Measurements from ENCODE around the gene RERE. TPM values are rescaled to one million over a fixed set of nuclear protein-coding genes. Genes with fewer than 3 reads are reported as not detected.

Gene RERE
- total and polyA plus RNA-seq, 11 donors: 53.5 to 236 (median 121) TPM

DNA sequence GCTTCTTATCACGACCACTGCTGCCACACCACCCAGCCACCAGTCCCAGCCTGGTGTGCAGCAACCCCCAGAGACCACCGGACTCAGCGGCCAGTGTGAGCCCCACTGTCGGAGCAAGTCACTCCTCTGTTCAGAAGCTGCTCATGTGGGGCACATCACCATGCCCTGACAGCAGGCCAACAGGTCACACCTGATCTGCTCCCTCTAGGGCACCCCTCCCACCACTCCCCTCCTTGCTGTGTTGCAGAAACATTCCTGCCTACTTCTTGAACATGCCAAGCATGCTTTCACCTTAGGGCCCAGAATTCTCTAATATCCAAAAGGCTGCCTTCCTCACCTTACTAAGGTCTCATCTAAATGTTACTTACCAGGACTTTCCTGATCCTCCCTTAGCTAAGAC, 353.1 kb downstream of the RERE start:
- Histone ChIP-seq H3K4me3 (no peak overlapping the region), H3K27ac (peak overlapping the region in 11 of 12 donors; percentile 68 to 89 (median 80)), H3K27me3 (no peaks in the 10 kb centered on the region), H3K4me1 (peaks cover 4 to 59% (median 40%) of the 10 kb centered on the region in 12 donors), H3K36me3 (peaks cover 0 to 12% (median 0%) of the 10 kb centered on the region in 9 donors), H3K9me3 (no peaks in the 10 kb centered on the region)
- intact Hi-C loops (cut with DNase I): loop anchor here in 2 of 10 donors (5.0 to 10.0 kb wide), 2 partner anchors 43 to 60 kb away; no protein-coding TSS in a partner anchor
- ATAC-seq: peak in 2 of 4 donors; percentile 12 to 23
- no peak for DNase-seq
- 70 to 81% (median 77%) methylated on average over 4 of the region's 4 CpGs for WGBS, 4 donors
- TF ChIP-seq, protein P1, sequence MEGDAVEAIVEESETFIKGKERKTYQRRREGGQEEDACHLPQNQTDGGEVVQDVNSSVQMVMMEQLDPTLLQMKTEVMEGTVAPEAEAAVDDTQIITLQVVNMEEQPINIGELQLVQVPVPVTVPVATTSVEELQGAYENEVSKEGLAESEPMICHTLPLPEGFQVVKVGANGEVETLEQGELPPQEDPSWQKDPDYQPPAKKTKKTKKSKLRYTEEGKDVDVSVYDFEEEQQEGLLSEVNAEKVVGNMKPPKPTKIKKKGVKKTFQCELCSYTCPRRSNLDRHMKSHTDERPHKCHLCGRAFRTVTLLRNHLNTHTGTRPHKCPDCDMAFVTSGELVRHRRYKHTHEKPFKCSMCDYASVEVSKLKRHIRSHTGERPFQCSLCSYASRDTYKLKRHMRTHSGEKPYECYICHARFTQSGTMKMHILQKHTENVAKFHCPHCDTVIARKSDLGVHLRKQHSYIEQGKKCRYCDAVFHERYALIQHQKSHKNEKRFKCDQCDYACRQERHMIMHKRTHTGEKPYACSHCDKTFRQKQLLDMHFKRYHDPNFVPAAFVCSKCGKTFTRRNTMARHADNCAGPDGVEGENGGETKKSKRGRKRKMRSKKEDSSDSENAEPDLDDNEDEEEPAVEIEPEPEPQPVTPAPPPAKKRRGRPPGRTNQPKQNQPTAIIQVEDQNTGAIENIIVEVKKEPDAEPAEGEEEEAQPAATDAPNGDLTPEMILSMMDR (IDR thresholded peaks at IDR 0.05): no peak
- TF ChIP-seq POLR2A (IDR thresholded peaks at IDR 0.05): no peak

DNA sequence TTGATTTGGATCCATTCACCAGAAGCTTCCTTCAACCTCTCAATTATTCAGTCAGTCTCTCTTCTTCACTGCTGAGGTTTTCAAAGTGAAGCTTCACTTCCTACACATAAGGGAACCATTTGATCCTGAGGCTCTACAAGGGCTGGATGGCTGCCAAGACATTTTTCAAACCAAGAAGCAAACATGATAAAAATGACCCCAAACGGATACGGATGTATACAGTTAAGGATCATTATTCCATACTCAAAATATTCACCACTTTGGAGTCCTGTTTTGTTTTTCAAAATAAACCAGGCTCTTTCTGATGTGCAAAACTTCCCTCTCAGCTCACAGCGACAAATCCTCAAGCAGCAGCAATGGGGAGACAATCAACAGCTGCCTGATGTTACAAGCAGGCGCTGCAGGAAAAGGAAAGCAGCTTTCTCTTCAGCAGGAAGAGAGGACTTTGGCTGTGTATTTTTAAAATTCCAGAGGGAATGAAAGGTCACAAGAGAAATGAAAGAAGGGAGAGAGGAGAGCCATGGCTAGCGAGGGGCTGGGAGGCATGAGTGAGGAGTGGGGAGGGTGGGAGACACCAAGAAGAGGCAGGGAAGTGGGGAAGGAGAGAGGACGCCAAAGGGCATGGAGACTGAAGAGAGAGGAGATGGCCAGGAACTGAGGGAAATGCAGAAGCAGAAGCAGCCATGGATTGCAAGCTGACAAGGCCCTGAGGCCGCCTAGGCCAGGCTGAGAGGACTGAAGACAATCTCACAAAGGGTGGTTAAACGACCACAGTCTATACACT, 354.1 kb downstream of the RERE start:
- peaks cover 0 to 12% (median 0%) of the 10 kb centered on the region in 9 donors for H3K36me3 ChIP-seq
- DNase-seq: peak in 3 of 5 donors; percentile 50 to 66 (median 54)
- 22 to 27% (median 24%) methylated on average over 8 of the region's 8 CpGs for WGBS, 4 donors
- peak overlapping the region in 6 of 12 donors; percentile 1 to 17 (median 8) for H3K4me3 ChIP-seq
- intact Hi-C loops (cut with DNase I): loop anchor here in 2 of 10 donors (5.0 to 10.0 kb wide), 2 partner anchors 44 to 61 kb away; no protein-coding TSS in a partner anchor
- no peaks in the 10 kb centered on the region for H3K27me3 ChIP-seq
- no peaks in the 10 kb centered on the region for H3K9me3 ChIP-seq
- peak overlapping the region; percentile 42 to 89 (median 80) for H3K27ac ChIP-seq
- ATAC-seq: peak; percentile 53 to 72 (median 64)
- H3K4me1 ChIP-seq: peaks cover 4 to 59% (median 40%) of the 10 kb centered on the region in 12 donors
- no peak for TF ChIP-seq POLR2A (IDR thresholded peaks at IDR 0.05)
- TF ChIP-seq, protein P1 (IDR thresholded peaks at IDR 0.05): no peak

DNA sequence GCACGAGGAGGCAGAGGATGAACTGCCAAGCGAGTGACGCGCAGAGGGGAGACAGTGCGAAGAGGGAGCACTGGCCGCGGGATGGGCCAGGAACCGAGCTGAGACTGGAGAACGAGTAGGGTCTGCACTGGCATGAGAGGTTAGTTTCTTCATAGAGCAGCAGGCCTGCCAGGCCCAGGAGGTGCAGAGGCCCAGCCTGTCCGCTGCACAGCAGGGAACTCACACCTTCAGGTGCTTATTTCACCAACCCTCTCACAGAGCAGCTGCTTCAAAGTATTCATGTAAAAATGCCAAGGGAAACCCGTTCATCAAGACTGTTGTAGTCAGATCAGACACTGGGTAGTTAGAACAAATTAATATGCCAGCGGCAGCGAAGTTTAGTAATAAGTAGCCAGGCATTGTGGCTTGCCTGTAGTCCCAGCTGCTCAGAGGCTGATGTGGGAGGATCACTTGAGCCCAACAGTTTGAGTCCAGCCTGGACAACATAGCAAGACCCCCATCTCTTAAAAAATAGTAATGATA, 355.0 kb downstream of the RERE start:
- no peak for TF ChIP-seq POLR2A (IDR thresholded peaks at IDR 0.05)
- TF ChIP-seq, protein P1 (IDR thresholded peaks at IDR 0.05): no peak
- peaks cover 0 to 12% (median 0%) of the 10 kb centered on the region in 9 donors for H3K36me3 ChIP-seq
- H3K4me3 ChIP-seq: no peak overlapping the region
- no peaks in the 10 kb centered on the region for H3K9me3 ChIP-seq
- no peak for ATAC-seq
- H3K27me3 ChIP-seq: no peaks in the 10 kb centered on the region
- peak overlapping the region; percentile 42 to 89 (median 80) for H3K27ac ChIP-seq
- WGBS, 4 donors: 82 to 87% (median 84%) methylated on average over 13 of the region's 13 CpGs
- peaks cover 4 to 68% (median 46%) of the 10 kb centered on the region in 12 donors for H3K4me1 ChIP-seq
- intact Hi-C loops (cut with DNase I): loop anchor here in 2 of 10 donors (5.0 to 10.0 kb wide), 2 partner anchors 45 to 62 kb away; no protein-coding TSS in a partner anchor
- DNase-seq: no peak

Data from heart left ventricle (tissue), 16 donors.